Measurements from ENCODE around the gene PPP5C. TPM values are rescaled to one million over a fixed set of nuclear protein-coding genes. Genes with fewer than 3 reads are reported as not detected.

The PPP5C gene
- total and polyA plus RNA-seq, 9 of the 15 experiments (the other 6 are each of a cell fraction or from before 2014, with no cell fraction given) = 1.9 to 166 (median 108) TPM

- no peaks in the 10 kb centered on the region for H3K9me3 ChIP-seq (replicated peaks; ENCODE audit: control insufficient read depth, insufficient read depth, low read depth, low read length)
- peaks cover 87% of the 10 kb centered on the region for H3K36me3 ChIP-seq (ENCODE audit: control insufficient read depth, insufficient read depth, low read length)
- H3K9me1 ChIP-seq (ENCODE audit: control insufficient read depth, insufficient read depth, low read length) = no peaks in the 10 kb centered on the region
- H3K27me3 ChIP-seq (ENCODE audit: control insufficient read depth in 2 of 2, insufficient read depth in 2 of 2, low read length in 2 of 2) = no peaks in the 10 kb centered on the region
- no peak overlapping the region for H3K9ac ChIP-seq (ENCODE audit: insufficient read depth in 1 of 2, low read depth in 2 of 2, low read length in 2 of 2)
- H3K4me2 ChIP-seq (ENCODE audit: insufficient read depth, low read length) = no peak overlapping the region
- 0 out of 3 replicates have a peak, but pooled peaks cover 3% of the 10 kb centered on the region for H3K79me2 ChIP-seq (ENCODE audit: control insufficient read depth, insufficient read depth, low read length)
- in situ Hi-C loops (cut with MboI) (loop anchor here (5.0 kb wide), 1 partner anchor 100 kb away; no protein-coding TSS in a partner anchor), intact Hi-C loops (cut with micrococcal nuclease) (no loop called here)
- ChIA-PET POLR2A (interaction anchor here (0.7 kb wide), 1 partner anchor 22 kb away, joined by 5 read pairs; no protein-coding TSS in a partner anchor), CTCF (ENCODE audit: low intra/inter-chr PET ratio) (no interaction called here)
- no peak for DNase-seq (ENCODE audit: extremely low read depth in 1 of 4, low spot score in 3 of 4)
- no peak overlapping the region for H3K27ac ChIP-seq (ENCODE audit: extremely low read depth, low read depth, low read length)
- ATAC-seq = no peak
- no TSS peak for BruUV-seq (replicated peaks)
- no peak for TF ChIP-seq HSF4 (CRISPR knock-in tag; IDR thresholded peaks at IDR 0.05; ENCODE audit: borderline replicate concordance)
- no peak for TF ChIP-seq HMGN3 (IDR thresholded peaks at IDR 0.05; ENCODE audit: borderline replicate concordance, extremely low read depth, insufficient read length, low read depth, low read length)
- TF ChIP-seq TRIM24 (IDR thresholded peaks at IDR 0.05) = no peak
- TF ChIP-seq, protein P1, sequence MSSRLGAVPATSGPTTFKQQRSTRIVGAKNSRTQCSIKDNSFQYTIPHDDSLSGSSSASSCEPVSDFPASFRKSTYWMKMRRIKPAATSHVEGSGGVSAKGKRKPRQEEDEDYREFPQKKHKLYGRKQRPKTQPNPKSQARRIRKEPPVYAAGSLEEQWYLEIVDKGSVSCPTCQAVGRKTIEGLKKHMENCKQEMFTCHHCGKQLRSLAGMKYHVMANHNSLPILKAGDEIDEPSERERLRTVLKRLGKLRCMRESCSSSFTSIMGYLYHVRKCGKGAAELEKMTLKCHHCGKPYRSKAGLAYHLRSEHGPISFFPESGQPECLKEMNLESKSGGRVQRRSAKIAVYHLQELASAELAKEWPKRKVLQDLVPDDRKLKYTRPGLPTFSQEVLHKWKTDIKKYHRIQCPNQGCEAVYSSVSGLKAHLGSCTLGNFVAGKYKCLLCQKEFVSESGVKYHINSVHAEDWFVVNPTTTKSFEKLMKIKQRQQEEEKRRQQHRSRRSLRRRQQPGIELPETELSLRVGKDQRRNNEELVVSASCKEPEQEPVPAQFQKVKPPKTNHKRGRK (tag; IDR thresholded peaks at IDR 0.05) = no peak
- no peak for TF ChIP-seq MXI1 (IDR thresholded peaks at IDR 0.05; ENCODE audit: low read depth, low read length)
- TF ChIP-seq TRIM25 (IDR thresholded peaks at IDR 0.05; ENCODE audit: borderline replicate concordance) = no peak
- no peak for TF ChIP-seq ZNF124 (CRISPR knock-in tag; IDR thresholded peaks at IDR 0.05)
- no peak for TF ChIP-seq MTA1 (IDR thresholded peaks at IDR 0.05; ENCODE audit: borderline replicate concordance)
- TF ChIP-seq ZNF780A (CRISPR knock-in tag; IDR thresholded peaks at IDR 0.05) = no peak
- no peak for TF ChIP-seq FUS (optimal IDR thresholded peaks at IDR 0.05; ENCODE audit: low read depth, low read length)
- no peak for TF ChIP-seq TCF3 (CRISPR knock-in tag; IDR thresholded peaks at IDR 0.05)
- FAIRE-seq = no peak
- H2AFZ ChIP-seq (ENCODE audit: low read depth, low read length) = no peak overlapping the region
- no peak overlapping the region for H3K4me3 ChIP-seq
- 97% methylated on average over 10 of the region's 15 CpGs for WGBS (ENCODE audit: insufficient coverage, low coverage, missing lambda C conversion rate)
- H4K20me1 ChIP-seq (replicated peaks; ENCODE audit: control insufficient read depth, insufficient read depth, low read length) = no peaks in the 10 kb centered on the region; the same call in 1 of the 2 replicates
- H3K4me1 ChIP-seq (replicated peaks in 1 of 2; ENCODE audit: control insufficient read depth in 2 of 2, insufficient read depth in 2 of 2, low read length in 2 of 2) = 0 out of 5 replicates have a peak, but pooled peaks cover 0 to 3% of the 10 kb centered on the region in 2 experiments
Measured at GRCh38 chr19:46381756-46382345, 35.0 kb downstream of the PPP5C start.
